ENCODE data around the gene FBXL19. TPM values are rescaled to one million over a fixed set of nuclear protein-coding genes. Genes with fewer than 3 reads are reported as not detected.

The FBXL19 gene, protein sequence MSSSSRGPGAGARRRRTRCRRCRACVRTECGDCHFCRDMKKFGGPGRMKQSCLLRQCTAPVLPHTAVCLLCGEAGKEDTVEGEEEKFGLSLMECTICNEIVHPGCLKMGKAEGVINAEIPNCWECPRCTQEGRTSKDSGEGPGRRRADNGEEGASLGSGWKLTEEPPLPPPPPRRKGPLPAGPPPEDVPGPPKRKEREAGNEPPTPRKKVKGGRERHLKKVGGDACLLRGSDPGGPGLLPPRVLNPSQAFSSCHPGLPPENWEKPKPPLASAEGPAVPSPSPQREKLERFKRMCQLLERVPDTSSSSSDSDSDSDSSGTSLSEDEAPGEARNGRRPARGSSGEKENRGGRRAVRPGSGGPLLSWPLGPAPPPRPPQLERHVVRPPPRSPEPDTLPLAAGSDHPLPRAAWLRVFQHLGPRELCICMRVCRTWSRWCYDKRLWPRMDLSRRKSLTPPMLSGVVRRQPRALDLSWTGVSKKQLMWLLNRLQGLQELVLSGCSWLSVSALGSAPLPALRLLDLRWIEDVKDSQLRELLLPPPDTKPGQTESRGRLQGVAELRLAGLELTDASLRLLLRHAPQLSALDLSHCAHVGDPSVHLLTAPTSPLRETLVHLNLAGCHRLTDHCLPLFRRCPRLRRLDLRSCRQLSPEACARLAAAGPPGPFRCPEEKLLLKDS
- total RNA-seq = 10 to 100 TPM; 22.9 to 24.6 TPM

DNA sequence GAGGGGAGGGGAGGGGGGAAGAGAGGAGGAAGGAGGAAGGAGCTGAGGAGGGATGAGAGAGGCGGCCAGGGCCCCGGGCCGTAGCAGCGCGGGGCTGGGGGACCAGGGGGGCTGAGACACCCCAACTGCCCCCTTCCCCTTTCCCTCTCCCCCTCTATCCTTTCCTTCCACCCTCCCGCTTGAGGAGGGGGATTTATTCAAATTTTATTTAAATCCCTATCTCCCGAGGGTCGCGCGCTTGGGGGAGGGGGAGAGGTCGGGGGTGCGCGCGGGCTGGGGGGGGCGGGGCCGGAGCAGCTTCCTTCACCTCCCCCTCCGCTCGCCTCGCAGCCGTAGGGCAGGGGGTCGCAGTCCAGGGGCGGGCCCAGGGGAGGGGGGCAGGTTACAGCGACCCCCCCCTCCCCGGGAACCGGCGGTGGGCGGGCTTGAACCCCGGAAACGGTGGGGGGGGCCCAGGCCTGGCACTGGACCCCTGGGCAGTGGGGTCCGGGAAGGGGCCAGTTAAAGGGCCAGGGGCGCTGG lies at the start of gene FBXL19:
TSS of gene FBXL19 (plus strand) at position 19 of the 522 bp plus-strand sequence. CDS start 2,183 bp downstream, outside the sequence.

DNA sequence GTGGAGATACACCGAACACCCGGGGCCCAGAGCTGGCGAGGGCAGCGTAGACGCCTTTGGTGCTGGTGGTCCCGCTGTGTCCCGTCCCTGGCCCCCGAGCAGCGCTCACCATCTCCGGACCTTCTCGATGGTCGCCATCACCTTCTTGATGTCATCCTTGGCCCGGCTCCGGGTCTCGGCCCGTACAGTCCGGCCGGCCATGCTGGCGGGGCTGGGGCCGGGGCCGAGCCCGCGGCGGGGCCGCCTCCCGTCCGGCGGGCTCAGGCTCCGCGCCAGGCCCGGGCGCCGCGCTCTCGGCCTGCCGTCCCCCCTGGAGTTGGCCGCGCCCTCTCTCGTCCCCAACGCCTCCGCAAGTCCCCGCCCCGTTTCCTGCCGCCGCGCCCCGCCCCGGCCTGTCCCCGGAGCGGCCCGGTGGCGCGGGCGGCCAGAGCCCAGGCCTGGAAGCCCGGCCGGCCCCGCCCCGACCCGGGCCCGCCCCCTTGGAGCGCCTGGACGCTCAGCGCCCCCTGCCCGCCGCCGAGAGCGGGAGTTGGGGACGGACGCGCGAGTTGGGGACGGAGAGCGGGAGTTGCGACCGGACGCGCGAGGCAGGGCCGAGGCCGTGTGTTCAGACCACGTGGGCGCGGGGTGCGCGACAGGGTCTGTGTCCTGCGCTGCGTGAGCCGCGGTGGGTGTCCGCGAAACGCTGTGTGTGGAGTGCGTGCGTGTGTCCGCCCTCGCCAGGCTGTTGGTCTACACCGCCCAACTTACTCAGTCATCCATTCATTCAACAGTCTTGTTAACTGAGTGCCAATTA lies 29.4 kb upstream of the FBXL19 start, which contains the start of gene BCL7C:
TSS of gene BCL7C (minus strand) at position 334 of the 796 bp plus-strand sequence. CDS start at position 201, 133 bp downstream.

DNA sequence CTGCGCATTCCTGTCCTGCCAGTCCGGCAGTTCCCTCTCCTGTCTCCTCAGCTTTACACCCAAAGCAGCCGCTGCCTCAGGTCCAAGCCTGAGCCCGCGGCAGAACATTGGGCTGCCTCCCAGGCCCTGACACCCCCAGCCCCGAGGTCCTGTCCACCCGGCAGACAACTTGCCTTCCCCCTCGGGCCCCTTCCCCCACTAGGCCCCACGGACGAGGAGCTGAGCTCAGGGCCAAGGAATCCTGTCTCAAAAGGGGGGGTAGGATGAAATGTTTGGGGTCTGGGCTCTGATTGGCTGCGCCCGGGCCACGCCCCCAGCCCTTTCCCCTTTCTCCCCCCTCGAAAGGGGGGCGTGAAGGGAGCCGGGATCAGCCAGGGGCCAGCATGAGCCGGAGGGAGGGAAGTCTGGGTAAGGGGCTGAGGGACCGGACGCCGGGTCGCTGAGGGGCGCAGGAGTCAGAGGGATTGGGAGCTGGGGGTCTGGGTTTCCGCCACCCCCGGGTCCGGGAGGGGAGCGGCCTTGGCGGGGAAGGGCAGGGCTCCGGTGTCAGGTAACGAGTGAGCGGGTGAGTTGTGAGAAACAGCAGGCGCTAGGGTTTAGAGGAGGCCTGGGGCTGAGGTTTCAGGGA lies 27.0 kb upstream of the FBXL19 start, which contains the start of gene CTF1:
TSS of gene CTF1 (plus strand) at position 354 of the 628 bp plus-strand sequence. CDS start at position 384, 30 bp downstream.

DNA sequence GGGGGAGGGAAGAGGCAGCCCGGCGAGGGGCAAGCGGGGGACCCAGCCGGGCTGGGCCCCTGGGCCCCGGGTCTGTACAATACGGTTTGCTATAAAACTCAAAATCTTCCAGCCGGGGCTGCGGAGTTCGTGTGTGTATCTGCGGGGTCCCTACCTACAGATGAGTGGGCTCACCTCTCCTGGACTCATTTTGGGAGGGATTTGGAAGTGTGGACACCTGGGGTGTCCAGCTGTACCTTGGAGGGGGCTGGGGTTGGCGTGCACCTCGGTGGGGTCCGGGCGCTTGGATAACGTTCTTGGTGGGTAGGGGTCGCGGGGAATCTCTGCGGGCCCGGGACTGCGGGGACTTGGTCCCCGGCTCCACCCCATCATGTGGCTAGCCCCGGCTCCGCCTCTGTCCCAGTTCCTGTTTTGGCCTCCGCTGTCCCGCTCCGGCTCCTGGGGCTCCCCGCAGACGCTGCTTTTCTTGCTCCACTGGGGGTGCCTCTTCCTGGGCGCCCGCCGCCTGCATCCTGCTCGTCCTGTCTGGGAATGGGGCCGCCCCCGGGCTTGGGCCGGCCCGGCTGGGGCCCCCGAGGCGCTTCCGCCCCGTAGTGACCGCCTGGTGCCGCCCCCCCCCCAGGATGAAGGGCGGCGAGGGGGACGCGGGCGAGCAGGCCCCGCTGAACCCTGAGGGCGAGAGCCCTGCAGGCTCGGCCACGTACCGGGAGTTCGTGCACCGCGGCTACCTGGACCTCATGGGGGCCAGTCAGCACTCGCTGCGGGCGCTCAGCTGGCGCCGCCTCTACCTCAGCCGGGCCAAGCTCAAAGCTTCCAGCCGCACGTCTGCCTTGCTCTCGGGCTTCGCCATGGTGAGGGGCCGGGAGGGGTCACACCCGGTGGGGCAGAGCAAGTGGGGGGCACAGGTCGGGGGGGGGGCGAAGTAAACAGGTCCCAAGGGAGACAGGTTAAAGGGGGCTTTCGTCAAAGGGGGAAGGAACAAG lies 25.6 kb downstream of the FBXL19 start, which contains the start of gene ORAI3:
TSS of gene ORAI3 (plus strand) at position 402 of the 983 bp plus-strand sequence. CDS start at position 624, 222 bp downstream.

DNA sequence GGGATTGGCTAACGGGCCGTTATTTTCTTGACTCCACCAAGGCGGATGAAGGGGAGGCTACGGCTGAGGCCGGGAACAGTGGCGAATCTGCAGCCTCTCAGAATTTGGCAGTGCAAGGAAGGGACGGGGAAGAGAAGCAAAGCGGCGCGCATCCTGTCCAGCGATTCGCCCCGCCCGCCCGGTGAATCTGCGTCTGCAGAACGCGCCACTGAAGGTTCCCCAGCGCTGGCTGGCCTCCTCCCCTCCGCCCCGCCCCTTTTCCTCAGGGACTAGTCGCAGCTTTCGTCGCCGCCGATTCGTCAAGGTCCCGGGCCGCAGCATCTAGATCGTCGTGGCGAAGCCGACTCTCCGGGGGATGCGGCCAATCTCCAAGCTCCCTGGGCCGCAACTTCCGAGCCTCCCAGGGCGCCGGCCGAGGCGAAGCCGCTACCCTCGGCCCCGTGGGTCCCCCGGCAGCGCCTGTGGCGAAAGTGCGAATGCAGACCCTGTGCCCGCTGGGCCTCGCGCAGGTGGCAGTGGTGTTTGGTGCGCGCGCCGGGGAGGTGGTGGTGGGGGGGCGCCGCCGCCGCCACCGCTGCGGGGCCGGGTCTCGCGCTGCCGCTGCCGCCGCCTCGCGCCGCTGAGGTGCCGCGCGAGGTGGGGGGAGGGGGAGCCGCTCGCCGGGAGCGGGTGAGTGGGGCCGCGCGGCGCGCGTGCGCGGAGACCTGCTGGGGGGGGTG lies 34.2 kb downstream of the FBXL19 start, which contains the start of gene SETD1A:
TSS of gene SETD1A (plus strand) at position 299 of the 719 bp plus-strand sequence. CDS start 978 bp downstream, outside the sequence.

DNA sequence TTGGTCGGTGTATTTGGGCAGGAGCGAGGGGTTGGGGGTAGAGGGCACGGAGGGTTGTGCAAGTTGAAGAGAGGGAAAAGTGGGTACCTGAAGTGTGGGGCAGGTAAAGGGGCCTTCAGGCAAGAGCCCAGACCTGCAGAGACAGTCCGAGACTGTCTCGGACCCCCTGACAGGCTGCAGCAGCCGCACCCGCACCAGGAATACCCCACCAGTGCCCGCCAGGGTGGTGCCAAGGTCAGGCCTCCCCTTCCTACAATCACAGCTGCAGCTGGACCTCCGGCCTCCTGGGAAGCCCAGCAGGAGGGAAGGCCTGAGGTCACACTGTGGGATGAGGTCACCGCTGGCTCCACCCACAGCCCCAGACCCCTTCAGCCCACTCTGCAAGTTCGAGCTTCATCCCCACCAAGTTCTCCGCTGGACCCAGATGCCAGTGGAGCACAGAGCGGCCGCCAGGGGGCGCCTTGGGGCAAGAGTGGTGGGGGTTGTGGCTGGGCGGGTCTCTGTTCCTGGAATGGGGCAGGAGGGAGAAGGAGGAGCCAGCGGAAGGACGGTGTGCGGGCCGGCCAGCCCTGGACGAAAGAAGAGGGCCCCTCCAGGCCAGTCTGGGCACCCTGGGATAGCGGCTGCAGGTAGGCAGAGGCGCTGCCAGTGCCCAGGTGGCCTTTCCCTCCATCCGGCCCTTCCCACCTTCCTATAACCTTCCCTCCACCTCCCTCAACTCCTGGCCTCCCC lies 61.5 kb downstream of the FBXL19 start, which contains the start of gene HSD3B7:
TSS of gene HSD3B7 (plus strand) at position 539 of the 732 bp plus-strand sequence. CDS start 452 bp downstream, outside the sequence.

Small RNAs within 50 kb of the gene (microRNA-seq; reads per million reads assigned to microRNA genes)
- gene MIR4519 (ENCODE audit: borderline microRNAs expressed, borderline replicate concordance) (0.83 reads per million), gene MIR762 (ENCODE audit: borderline microRNAs expressed, borderline replicate concordance) (not detected)

Other genes with a start within 250 kb of the FBXL19 start
- gene SRCAP, start 224.4 kb upstream of the FBXL19 start, total RNA-seq = 10 to 100 TPM; 72.5 to 75.9 TPM
- 10 to 100 TPM; 34.6 to 37.1 TPM for gene PHKG2, start 175.1 kb upstream of the FBXL19 start, total RNA-seq
- gene CFAP119, start 161.5 kb upstream of the FBXL19 start, total RNA-seq = 1 to 10 TPM; 2.2 to 2.4 TPM
- gene RNF40, start 161.2 kb upstream of the FBXL19 start, total RNA-seq = 10 to 100 TPM; 83.1 to 85.9 TPM
- gene ZNF629, start 136.4 kb upstream of the FBXL19 start, total RNA-seq = 1 to 10 TPM; 2.5 to 2.6 TPM
- 10 to 100 TPM; 23.0 to 23.2 TPM for gene BCL7C, start 29.5 kb upstream of the FBXL19 start, total RNA-seq
- gene CTF1, start 27.0 kb upstream of the FBXL19 start, total RNA-seq = under 1 TPM; 0.20 to 0.31 TPM
- gene ORAI3, start 25.5 kb downstream of the FBXL19 start, total RNA-seq = 10 to 100 TPM; 27.0 to 27.4 TPM
- 10 to 100 TPM; 25.2 to 30.0 TPM for gene SETD1A, start 34.2 kb downstream of the FBXL19 start, total RNA-seq
- 1 to 10 TPM; 3.5 to 3.6 TPM for gene HSD3B7, start 61.6 kb downstream of the FBXL19 start, total RNA-seq
- 1 to 10 TPM; 1.3 to 1.4 TPM for gene STX1B, start 87.1 kb downstream of the FBXL19 start, total RNA-seq
- gene STX4, start 110.0 kb downstream of the FBXL19 start, total RNA-seq = 10 to 100 TPM; 67.7 to 69.5 TPM
- 10 to 100 TPM; 10.8 to 11.2 TPM for gene ZNF668, start 150.7 kb downstream of the FBXL19 start, total RNA-seq
- 10 to 100 TPM; 26.2 to 27.0 TPM for gene ZNF646, start 150.8 kb downstream of the FBXL19 start, total RNA-seq
- 1 to 10 TPM; 4.8 to 5.1 TPM for gene PRSS53, start 165.4 kb downstream of the FBXL19 start, total RNA-seq
- 10 to 100 TPM; 52.2 to 55.4 TPM for gene VKORC1, start 171.2 kb downstream of the FBXL19 start, total RNA-seq
- gene BCKDK, start 184.8 kb downstream of the FBXL19 start, total RNA-seq = 10 to 100 TPM; 25.8 to 26.9 TPM
- 10 to 100 TPM; 61.5 to 65.3 TPM for gene KAT8, start 194.1 kb downstream of the FBXL19 start, total RNA-seq
- not detected for gene PRSS8, start 212.2 kb downstream of the FBXL19 start, total RNA-seq
- gene PRSS36, start 226.5 kb downstream of the FBXL19 start, total RNA-seq = 1 to 10 TPM; 2.0 to 3.6 TPM